ENCODE data around the gene SRPK2.

SRPK2 gene

DNA sequence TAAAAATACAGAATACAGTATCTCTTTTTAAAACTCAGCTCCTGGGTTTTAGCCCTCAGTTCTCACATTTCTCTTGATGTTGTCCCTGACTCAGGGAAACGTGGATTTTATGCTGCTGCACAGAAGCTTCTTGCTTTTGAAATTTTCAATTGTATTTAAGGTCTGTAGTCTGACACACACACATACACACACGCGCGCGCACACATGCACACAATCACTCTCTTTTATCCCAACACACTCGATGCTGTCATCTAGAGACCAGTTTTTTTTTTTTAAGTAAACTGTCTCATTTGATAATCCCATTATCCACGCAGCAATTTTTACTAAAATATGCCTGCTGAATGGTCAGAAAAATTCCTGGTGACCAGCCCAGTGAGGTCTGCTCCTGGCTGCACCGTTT, 266.1 kb downstream of the SRPK2 start:
- DNase-seq (ENCODE audit: extremely low read depth, low read depth), result no peak
- TF ChIP-seq, protein P1, sequence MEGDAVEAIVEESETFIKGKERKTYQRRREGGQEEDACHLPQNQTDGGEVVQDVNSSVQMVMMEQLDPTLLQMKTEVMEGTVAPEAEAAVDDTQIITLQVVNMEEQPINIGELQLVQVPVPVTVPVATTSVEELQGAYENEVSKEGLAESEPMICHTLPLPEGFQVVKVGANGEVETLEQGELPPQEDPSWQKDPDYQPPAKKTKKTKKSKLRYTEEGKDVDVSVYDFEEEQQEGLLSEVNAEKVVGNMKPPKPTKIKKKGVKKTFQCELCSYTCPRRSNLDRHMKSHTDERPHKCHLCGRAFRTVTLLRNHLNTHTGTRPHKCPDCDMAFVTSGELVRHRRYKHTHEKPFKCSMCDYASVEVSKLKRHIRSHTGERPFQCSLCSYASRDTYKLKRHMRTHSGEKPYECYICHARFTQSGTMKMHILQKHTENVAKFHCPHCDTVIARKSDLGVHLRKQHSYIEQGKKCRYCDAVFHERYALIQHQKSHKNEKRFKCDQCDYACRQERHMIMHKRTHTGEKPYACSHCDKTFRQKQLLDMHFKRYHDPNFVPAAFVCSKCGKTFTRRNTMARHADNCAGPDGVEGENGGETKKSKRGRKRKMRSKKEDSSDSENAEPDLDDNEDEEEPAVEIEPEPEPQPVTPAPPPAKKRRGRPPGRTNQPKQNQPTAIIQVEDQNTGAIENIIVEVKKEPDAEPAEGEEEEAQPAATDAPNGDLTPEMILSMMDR (IDR thresholded peaks at IDR 0.05; ENCODE audit: low read depth, low read length, missing control alignments), result no peak
- no peak overlapping the region for H3K4me3 ChIP-seq (replicated peaks; ENCODE audit: low read depth, low read length)

DNA sequence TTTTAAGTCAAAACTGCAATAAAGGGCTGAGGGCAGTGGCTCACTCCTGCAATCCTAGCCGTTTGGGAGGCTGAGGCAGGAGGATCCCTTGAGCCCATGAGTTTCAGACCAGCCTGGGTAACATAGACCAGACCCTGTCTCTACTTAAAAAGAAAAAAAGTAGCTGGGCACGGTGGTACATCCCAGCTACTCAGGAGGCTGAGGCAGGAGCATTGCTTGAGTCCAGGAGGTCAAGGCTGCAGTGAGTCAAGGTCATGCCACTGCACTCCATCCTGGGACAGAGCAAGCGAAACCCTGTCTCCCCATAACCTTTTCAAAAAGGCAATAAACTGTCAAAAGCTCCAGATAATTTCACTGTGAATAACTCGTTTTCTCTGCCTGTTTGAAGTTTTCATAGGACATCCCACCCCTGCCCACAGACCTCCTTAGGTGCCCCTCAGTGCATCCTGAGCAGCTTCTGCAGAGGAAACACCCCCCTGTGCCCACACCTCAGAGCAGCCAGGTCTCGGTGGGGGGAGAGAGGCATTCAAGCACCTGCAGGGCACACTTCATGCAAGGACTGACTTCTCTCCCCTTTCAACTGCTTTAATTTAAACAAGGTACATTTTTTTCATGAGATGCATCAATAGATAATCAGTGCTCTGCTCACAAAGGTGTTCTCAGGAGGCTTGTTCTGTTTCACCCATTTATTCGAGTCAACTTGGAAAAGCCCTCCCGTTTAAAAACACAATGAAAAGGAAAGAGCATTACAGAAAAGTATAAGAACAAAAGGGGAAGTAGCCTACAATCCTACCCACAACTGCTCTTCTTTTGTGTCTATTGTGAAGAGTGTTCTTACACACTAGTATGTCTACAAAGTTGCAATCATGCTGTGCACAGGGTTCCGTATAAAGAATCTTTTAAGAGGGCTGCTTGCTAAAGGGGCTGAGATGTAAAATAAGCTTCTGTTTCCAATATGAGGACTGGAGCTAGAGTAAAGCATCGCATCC, 269.8 kb downstream of the SRPK2 start:
- no peak for DNase-seq (ENCODE audit: extremely low read depth, low read depth)
- H3K4me3 ChIP-seq (replicated peaks; ENCODE audit: low read depth, low read length), result no peak overlapping the region
- TF ChIP-seq, protein P1 (IDR thresholded peaks at IDR 0.05; ENCODE audit: low read depth, low read length, missing control alignments), result no peak

DNA sequence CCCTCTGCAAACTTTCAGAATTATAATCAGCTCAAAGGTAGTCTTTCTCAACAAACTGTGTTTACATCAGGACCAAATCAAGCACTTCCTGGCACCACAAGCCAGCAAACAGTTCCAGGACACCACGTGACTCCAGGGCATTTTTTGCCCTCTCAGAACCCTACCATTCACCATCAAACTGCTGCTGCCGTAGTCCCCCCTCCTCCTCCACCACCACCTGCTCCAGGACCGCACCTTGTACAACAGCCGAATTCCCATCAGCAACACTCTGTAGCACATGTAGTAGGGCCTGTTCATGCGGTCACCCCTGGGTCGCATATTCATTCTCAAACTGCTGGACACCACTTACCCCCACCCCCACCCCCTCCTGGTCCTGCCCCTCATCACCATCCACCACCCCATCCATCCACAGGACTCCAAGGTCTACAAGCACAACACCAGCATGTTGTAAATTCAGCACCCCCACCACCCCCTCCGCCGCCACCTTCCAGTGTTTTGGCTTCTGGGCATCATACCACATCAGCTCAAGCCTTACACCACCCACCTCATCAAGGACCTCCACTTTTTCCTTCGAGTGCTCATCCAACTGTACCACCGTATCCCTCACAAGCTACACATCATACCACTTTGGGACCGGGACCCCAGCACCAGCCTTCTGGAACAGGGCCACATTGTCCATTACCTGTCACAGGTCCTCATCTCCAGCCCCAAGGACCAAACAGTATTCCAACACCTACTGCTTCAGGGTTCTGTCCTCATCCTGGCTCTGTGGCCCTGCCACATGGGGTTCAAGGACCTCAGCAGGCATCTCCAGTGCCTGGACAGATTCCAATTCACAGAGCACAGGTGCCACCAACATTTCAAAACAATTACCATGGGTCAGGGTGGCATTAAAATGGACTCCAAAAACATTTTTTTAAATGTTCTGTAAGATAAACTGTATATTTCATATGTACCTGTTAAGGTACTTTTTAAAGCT, 276.0 kb downstream of the SRPK2 start:
- TF ChIP-seq, protein P1 (IDR thresholded peaks at IDR 0.05; ENCODE audit: low read depth, low read length, missing control alignments), result no peak
- DNase-seq (ENCODE audit: extremely low read depth, low read depth), result no peak
- H3K4me3 ChIP-seq (replicated peaks; ENCODE audit: low read depth, low read length), result no peak overlapping the region

DNA sequence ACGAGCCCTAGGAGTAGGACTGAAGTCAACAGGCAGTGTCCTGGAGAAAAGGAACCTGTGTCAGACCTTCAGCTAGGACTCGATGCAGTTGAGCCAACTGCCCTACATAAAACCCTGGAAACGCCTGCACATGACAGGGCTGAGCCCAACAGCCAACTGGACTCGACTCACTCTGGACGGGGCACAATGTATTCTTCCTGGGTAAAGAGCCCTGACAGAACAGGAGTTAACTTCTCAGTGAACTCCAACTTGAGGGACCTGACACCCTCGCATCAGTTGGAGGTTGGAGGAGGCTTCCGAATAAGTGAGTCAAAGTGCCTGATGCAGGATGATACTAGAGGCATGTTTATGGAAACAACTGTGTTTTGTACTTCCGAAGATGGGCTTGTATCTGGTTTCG, 281.3 kb downstream of the SRPK2 start:
- TF ChIP-seq, protein P1 (IDR thresholded peaks at IDR 0.05; ENCODE audit: low read depth, low read length, missing control alignments), result no peak
- H3K4me3 ChIP-seq (replicated peaks; ENCODE audit: low read depth, low read length), result no peak overlapping the region
- no peak for DNase-seq (ENCODE audit: extremely low read depth, low read depth)

DNA sequence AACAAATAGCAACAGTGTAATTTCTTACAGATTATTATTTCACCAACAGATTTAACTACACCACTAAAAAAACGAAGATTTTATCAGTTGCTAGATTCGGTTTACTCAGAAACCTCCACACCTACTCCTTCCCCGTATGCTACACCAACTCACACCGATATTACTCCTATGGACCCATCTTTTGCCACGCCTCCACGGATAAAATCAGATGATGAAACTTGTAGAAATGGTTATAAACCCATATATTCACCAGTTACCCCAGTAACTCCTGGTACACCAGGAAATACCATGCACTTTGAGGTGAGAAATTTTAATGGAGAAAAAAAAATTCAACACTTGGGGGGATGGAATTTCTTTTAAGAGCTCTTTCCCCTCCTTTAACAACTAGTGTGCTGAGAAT, 282.2 kb downstream of the SRPK2 start:
- no peak for DNase-seq (ENCODE audit: extremely low read depth, low read depth)
- TF ChIP-seq, protein P1 (IDR thresholded peaks at IDR 0.05; ENCODE audit: low read depth, low read length, missing control alignments), result no peak

DNA sequence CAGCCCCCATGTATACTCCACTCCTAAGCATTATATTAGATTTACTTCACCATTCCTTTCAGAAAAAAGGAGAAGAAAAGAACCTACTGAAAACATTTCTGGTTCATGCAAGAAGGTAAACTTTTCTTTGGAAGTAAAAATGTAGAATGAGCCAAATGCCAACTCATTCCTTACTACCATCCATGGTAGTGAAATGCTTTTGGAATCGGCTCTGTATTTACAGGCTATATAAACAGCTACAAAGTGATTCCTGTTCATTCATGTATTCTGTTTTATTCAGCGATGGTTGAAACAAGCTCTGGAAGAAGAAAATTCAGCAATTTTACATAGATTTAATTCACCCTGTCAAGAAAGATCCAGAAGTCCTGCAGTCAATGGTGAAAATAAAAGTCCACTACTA, 283.1 kb downstream of the SRPK2 start:
- no peak overlapping the region for H3K4me3 ChIP-seq (replicated peaks; ENCODE audit: low read depth, low read length)
- TF ChIP-seq, protein P1 (IDR thresholded peaks at IDR 0.05; ENCODE audit: low read depth, low read length, missing control alignments), result no peak
- no peak for DNase-seq (ENCODE audit: extremely low read depth, low read depth)

More for the DNA sequence above, 282.2 kb downstream of the SRPK2 start:
- H3K4me3 ChIP-seq (replicated peaks; ENCODE audit: low read depth, low read length), result no peak overlapping the region

Measured in HFF-Myc (cell line).